NOMO-1 (cell line): ENCODE data around the gene PTPRT.
"Not testable (repeated sequence)": the region's sequence is repeated elsewhere in the genome, so short reads cannot be mapped to it uniquely, and the experiment has no call there.

Experiments used
- DNase-seq, 2 experiments: peaks; one replicate each; lab custom pipeline; 2025; ENCODE audit not compliant: unreplicated experiment in 2 of 2; lab: John Stamatoyannopoulos, UW

PTPRT gene

DNA sequence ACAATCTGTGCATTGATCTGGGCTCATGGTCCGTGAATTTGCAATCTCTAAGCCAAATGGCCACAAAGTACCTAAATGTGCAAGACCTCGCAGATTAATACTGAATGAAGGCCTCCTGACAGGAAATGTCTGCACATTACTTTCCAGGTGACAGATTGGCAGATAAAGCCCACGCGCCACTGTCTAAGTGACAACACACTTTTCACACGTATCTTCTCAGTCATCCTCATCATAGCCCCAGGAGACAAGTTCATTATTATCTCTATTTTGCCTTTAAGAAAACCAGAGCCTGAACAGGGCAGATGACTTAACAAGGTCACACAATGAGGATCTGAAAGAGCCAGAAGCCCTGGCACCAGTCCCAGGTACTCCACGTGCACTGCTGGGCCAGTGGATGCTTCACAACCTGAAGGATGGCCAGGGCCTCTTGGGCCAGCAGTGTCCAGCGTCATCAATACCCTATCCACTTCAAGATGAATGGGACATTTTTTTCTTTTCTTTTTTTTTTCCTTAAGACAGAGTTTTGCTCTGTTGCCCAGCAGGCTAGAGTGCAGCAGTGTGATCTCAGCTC lies 266.3 kb downstream of the PTPRT start:
- no peak for DNase-seq

DNA sequence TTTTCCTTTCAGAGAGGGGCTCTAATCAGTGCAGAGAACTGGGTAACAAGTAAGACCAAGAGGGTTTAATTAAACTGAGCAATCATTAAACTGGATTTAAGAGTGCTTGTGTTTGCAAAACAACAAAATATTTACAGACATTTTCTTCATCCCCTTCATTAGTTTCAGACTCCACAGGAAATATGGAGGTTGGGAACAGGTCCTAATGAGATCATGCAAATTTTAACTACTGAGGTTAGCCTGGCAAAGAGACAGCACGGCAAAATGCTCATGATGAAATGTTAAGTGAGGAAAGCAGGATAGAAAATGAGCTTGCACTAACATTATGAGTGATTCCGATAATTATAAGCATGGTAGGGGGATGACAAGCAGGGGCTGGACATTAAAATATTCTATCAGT lies 268.9 kb downstream of the PTPRT start:
- DNase-seq: no peak

DNA sequence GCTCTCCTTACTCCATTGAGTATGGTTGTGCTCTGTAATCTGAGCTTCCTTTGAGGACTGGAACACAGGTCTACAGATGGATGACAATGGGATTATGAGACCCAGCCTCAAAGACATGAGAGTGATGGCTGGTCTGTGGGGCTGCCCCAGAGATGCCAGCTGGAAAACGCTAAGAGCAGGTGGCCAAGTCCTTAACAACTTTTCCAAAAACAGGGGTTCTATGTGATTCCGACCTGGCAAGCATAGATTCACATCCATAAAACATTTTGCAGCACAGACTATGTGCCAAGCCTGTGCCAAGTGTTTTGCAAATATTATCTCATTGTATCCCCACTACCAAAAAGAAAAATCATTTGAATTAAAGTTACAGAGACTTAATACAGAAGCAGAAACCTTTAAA lies 270.4 kb downstream of the PTPRT start:
- no peak for DNase-seq

GRCh38 chr20:42915081-42915480 lies 274.6 kb downstream of the PTPRT start:
- no peak for DNase-seq

DNA sequence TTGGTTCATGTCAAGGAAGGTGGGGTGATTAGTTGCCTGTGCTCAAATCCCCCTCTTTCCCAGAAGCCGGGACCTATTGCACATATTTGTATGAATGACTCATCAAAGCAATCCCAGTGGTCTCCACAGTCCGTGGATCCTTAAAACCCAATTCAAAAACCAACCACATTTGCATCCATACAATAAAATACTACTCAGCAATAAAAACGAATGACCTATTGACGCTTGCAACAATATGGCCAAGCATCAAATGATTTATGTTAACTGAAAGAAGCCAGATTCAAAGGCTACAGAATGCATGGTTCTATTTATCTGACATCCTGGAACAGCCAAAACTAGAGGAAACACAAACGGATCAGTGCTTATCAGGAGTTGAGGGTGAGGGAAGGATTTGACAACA lies 275.4 kb downstream of the PTPRT start:
- no peak for DNase-seq

DNA sequence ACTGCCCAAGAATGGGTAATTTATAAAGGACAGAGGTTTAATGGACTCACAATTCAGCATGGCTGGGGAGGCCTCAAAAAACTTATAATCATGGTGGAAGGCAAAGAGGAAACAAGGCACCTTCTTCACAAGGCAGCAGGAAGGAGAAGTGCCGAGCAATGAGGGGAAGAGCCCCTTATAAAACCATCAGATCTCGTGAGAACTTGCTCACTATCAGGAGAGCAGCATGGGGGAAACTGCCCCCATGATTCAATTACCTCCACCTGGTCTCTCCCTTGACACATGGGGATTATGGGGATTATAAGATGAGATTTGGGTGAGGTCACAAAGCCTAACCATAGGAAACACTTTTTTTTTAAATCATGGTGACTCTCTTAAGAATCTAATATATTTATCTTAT lies 278.9 kb downstream of the PTPRT start:
- DNase-seq: not testable (repeated sequence)

GRCh38 chr20:42907730-42908129 lies 282.0 kb downstream of the PTPRT start:
- no peak for DNase-seq

DNA sequence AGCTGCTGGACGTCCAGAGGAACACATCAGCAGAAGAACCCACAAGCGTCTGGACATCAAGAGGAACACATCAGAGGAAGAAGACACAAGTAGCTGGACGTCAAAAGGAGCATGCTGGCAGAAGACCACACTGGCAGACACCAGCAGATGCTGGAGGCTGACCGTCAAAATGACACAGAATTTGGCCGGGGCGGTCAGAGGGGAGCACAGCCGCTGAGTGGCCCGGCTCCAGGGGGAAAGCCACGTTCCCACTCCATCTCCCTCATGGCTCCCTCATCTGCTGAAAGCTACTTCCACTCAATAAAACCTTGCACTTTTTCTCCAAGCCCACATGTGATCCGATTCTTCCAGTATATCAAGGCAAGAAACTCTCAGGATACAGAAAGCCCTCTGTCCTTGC lies 283.6 kb downstream of the PTPRT start:
- no peak for DNase-seq

DNA sequence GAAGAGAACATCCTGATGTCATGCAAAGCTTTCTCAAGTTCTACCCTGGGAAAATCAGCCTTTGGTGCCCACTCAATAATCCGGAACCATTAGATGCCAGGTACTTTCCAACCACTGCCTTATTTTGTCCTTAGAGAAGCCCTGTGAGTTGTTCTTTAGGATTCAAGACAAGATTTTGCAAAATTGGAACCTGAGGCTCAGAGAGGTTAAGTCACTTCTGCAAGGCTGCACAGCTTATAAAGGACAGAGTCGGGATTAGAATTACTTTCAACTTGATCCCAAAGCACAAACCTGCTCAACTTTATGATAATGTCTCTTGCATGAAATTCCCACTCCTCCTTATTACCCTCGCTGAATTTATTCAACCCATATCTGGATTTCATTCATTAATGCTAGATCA lies 287.2 kb downstream of the PTPRT start:
- no peak for DNase-seq

GRCh38 chr20:42901689-42902440 lies 287.8 kb downstream of the PTPRT start:
- DNase-seq: no peak

- not testable (repeated sequence) for DNase-seq
Measured at GRCh38 chr20:42900764-42901163, 288.9 kb downstream of the PTPRT start.

- DNase-seq: no peak
Measured at GRCh38 chr20:42895020-42895419, 294.7 kb downstream of the PTPRT start.

DNA sequence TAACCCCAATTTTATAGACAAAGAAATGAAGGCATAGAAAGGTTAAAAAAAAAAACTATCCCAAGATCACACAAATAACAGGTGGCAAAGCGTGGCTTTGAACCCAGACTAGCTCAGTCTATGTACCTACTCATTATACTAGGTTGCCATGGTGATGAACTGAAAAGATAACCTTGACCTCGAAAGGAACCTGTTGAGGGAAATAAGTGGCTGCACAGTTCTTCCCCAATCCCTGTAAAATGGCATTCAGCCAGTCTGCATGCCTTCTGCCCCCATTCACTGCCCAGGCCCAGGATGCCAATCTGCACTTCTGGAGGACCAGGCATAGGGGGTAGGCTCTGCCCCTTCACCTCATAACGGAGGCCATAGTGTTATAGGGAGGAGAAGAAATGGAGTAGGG lies 295.2 kb downstream of the PTPRT start:
- DNase-seq: no peak

DNA sequence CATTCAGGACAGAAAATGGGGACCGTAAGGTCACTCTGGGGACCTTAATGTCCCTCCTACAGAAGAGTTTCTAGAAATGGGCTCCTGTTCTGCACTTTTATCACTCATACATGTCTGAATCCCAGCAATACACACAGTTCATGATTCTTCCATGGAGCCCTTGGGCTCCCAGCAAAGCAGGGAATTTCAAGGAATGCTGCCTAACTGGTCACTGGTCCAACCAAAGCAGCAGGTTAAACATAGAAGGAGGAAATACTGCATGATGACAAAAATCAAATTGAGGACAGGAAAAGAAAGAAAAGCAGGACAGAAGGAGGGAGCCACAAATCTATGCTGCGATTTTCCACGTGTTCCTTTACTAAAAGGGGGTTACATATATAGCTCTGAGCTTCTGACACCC lies 300.2 kb downstream of the PTPRT start:
- DNase-seq: no peak

GRCh38 chr20:42887281-42887680 lies 302.4 kb downstream of the PTPRT start:
- no peak for DNase-seq

DNA sequence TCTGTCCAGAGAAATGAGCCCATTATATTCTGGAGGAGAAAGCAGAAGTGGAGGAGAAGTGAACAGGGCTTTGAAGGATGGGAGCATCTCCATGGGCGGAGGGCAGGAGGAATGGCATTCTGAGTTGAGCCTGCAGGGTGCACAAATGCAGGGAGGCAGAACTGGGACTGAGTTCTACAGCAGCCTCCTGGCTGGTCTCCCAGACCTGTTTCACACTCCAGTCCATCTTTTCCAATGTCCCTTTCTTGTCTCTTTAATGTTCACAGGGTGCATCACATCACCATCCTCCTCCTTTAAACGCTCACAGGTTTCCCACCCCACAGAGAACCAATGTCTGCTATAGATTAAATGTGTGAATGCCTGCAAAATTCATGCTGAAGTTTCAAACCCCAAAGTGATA lies 302.9 kb downstream of the PTPRT start:
- no peak for DNase-seq

GRCh38 chr20:42886046-42886445 lies 303.7 kb downstream of the PTPRT start:
- DNase-seq: no peak

DNA sequence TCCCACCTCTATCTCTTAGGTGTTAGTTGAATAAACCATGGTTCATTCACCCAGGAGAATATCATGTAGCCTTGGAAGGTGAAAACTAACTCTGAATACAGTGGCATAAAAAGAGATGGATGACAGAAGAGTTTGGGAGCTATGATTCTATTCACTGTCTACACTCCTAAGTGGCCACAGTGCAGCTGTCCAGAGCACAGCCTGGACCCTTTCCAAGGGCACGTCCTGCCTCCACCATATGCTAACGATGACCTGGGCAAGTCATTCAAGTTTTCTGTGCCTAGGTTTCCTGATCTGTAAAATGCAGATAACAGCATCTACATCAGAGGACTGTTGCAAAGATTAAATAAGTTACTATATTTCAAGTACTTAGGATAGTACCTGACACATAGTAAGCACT lies 314.1 kb downstream of the PTPRT start:
- no peak for DNase-seq

GRCh38 chr20:42873259-42873658 lies 316.4 kb downstream of the PTPRT start:
- no peak for DNase-seq

DNA sequence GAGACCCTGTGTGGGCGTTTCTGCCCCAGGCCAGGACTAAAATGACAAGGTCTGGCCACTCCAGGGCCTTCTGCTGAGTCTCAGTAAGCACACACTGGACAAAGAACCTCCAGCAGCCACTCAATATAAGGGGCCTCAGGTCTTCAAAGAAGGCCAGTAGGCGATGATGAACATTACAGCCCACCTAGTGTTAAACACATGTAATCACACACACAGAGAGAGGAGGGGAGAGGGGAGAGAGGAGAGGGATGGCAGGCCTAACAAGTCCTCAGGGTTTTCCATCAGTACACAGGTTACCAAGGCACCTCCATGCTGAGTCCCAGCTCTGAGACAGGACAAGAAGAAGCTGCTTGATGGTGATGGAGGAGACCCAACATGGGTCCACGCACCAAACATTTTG lies 325.6 kb downstream of the PTPRT start:
- no peak for DNase-seq

DNA sequence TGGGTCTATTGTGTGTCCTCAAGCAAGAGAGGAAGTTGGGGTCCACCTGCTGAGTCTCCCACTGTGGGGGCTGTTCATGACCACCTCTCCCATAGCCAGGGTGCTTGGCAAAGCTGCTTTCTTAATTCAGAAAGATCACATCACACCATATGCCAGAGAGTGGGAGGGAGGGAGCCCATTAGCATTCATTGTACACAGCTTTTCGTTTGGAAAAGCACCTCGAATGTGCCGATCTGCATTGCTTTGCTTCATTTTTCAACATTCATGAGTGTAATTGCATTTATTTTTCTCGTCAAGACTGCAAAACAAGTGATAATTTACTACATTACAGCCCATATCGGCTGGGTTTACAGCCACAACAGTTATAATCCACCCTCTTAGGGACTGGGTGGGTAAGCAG lies 327.3 kb downstream of the PTPRT start:
- DNase-seq: no peak

DNA sequence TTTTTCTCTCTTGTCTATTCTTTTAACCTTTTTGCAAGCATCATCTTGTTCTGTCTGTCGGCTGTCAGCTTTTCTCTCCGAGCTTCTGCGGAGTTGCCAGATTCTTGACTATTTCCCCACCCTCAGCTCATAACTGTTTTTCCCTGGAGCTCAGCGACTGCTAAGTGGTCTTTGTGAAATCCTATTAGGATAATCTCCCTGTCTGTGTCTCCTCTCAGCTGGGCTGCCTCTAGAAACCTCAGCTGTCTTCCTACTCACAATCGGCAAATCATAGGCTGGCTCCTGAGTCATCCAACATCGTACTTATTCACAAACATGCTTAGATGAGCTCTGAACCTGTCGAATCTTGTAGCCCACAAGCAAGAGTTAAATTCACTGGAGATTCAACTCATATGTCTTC lies 332.3 kb downstream of the PTPRT start:
- DNase-seq: no peak

DNA sequence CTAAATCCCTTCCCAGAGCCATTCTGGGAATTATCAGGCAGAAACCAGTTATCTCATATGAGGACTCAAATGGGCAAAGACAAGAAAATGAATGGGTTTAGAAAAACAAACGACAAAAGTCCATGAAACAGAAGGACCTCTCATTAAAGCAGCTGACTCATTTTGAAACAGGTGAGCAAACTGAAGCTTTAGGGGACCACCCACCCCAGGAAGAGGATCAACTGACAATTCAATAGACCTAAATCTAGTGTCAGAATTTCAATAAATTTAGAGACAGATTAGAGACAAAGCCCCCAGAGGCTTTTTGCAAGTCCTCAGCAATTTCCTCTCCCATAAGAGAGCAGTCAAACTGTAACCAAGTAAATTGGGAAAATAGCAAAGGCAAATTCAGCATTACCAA lies 333.8 kb downstream of the PTPRT start:
- no peak for DNase-seq
